Femur (tissue), 1 donor: Measurements from ENCODE around the gene ACVR1.

Experiments
- DNase-seq: peaks from one replicate; pipeline ENCODE4 v3.0.0-alpha.2; 2017

Gene ACVR1

GRCh38 chr2:157822993-157823392, 53.1 kb downstream of the ACVR1 start:
- no peak for DNase-seq

- DNase-seq = no peak
These were observed 53.6 kb downstream of the ACVR1 start for GRCh38 chr2:157822533-157822932.

- DNase-seq = no peak
These were observed 54.5 kb downstream of the ACVR1 start for GRCh38 chr2:157821519-157822131.

- DNase-seq = peak; percentile 70
These were observed 55.9 kb downstream of the ACVR1 start for GRCh38 chr2:157820193-157820592.

GRCh38 chr2:157819761-157820160, 56.4 kb downstream of the ACVR1 start:
- DNase-seq = no peak

GRCh38 chr2:157818227-157818626, 57.9 kb downstream of the ACVR1 start:
- no peak for DNase-seq

- no peak for DNase-seq
These were observed 60.7 kb downstream of the ACVR1 start for GRCh38 chr2:157815421-157815820.

GRCh38 chr2:157813467-157813866, 62.7 kb downstream of the ACVR1 start:
- no peak for DNase-seq

GRCh38 chr2:157810037-157810436, 66.1 kb downstream of the ACVR1 start:
- no peak for DNase-seq

GRCh38 chr2:157809212-157809611, 66.9 kb downstream of the ACVR1 start:
- no peak for DNase-seq

- DNase-seq = no peak
These were observed 67.7 kb downstream of the ACVR1 start for GRCh38 chr2:157808421-157808820.

- no peak for DNase-seq
These were observed 69.6 kb downstream of the ACVR1 start for GRCh38 chr2:157806426-157807077.

GRCh38 chr2:157805519-157805918, 70.6 kb downstream of the ACVR1 start:
- no peak for DNase-seq

- DNase-seq = no peak
These were observed 71.8 kb downstream of the ACVR1 start for GRCh38 chr2:157804355-157804754.

GRCh38 chr2:157803952-157804351, 72.2 kb downstream of the ACVR1 start:
- no peak for DNase-seq

- DNase-seq = no peak
These were observed 72.7 kb downstream of the ACVR1 start for GRCh38 chr2:157803476-157803875.

GRCh38 chr2:157800838-157801495, 75.2 kb downstream of the ACVR1 start:
- DNase-seq = no peak

- DNase-seq = no peak
These were observed 83.0 kb downstream of the ACVR1 start for GRCh38 chr2:157793053-157793612.

- DNase-seq = no peak
These were observed 83.6 kb downstream of the ACVR1 start for GRCh38 chr2:157792335-157793052.

GRCh38 chr2:157790780-157791179, 85.3 kb downstream of the ACVR1 start:
- no peak for DNase-seq

- DNase-seq = peak; percentile 75
These were observed 86.1 kb downstream of the ACVR1 start for GRCh38 chr2:157789933-157790511.

GRCh38 chr2:157789256-157789655, 86.9 kb downstream of the ACVR1 start:
- DNase-seq = peak; percentile 37

- DNase-seq = no peak
These were observed 87.9 kb downstream of the ACVR1 start for GRCh38 chr2:157788201-157788600.
